ENCODE results near the gene CABP1.

CABP1 gene

DNA sequence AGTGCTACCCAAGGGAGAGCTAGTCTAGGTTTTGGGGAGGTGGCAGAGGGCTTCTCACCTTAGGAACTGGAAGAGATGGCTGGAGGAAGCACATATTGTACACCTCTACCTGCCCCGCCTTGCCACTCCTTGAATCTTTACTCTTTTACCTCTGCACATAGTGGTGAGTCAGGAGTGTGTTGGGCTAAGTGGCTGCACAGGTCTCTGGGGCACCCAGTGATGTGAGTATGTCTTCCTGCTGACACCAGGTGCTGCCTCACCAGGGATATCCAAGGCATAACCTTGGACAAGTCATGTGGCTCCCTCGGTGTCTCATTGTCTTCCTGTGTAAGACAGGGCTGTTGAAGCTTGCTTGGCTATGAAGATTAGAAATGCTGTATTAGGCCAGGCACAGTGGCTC is 19.8 kb upstream of the CABP1 start:
- Histone ChIP-seq H3K4me3 (ENCODE audit: insufficient read depth, low read length, poor library complexity, severe bottlenecking) (no peak overlapping the region), H4K20me1 (ENCODE audit: low read depth, low read length) (no peaks in the 10 kb centered on the region), H3K4me2 (ENCODE audit: low read depth, low read length, poor library complexity, severe bottlenecking) (no peak overlapping the region), H3K9me2 (replicated peaks; ENCODE audit: insufficient read depth, low read length) (no peaks in the 10 kb centered on the region), H2AFZ (ENCODE audit: low read depth, low read length, severe bottlenecking) (no peak overlapping the region), H3K79me2 (ENCODE audit: insufficient read depth, low read length) (no peaks in the 10 kb centered on the region), H3K9me3 (ENCODE audit: insufficient read depth, low read length) (no peaks in the 10 kb centered on the region), H3K27me3 (ENCODE audit: low read length) (no peaks in the 10 kb centered on the region), H3K9ac (ENCODE audit: low read length) (no peak overlapping the region), H3K27ac (ENCODE audit: low read depth, low read length) (no peak overlapping the region), H3F3A (ENCODE audit: insufficient read depth) (no peaks in the 10 kb centered on the region), H3K36me3 (ENCODE audit: low read length) (no peaks in the 10 kb centered on the region)
- TF ChIP-seq EZH2phosphoT487 (conservative IDR thresholded peaks at IDR 0.05; ENCODE audit: low read length), result no peak
- TF ChIP-seq, protein P1, sequence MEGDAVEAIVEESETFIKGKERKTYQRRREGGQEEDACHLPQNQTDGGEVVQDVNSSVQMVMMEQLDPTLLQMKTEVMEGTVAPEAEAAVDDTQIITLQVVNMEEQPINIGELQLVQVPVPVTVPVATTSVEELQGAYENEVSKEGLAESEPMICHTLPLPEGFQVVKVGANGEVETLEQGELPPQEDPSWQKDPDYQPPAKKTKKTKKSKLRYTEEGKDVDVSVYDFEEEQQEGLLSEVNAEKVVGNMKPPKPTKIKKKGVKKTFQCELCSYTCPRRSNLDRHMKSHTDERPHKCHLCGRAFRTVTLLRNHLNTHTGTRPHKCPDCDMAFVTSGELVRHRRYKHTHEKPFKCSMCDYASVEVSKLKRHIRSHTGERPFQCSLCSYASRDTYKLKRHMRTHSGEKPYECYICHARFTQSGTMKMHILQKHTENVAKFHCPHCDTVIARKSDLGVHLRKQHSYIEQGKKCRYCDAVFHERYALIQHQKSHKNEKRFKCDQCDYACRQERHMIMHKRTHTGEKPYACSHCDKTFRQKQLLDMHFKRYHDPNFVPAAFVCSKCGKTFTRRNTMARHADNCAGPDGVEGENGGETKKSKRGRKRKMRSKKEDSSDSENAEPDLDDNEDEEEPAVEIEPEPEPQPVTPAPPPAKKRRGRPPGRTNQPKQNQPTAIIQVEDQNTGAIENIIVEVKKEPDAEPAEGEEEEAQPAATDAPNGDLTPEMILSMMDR (IDR thresholded peaks at IDR 0.05; ENCODE audit: insufficient read depth, low read length, poor library complexity, severe bottlenecking), result no peak

DNA sequence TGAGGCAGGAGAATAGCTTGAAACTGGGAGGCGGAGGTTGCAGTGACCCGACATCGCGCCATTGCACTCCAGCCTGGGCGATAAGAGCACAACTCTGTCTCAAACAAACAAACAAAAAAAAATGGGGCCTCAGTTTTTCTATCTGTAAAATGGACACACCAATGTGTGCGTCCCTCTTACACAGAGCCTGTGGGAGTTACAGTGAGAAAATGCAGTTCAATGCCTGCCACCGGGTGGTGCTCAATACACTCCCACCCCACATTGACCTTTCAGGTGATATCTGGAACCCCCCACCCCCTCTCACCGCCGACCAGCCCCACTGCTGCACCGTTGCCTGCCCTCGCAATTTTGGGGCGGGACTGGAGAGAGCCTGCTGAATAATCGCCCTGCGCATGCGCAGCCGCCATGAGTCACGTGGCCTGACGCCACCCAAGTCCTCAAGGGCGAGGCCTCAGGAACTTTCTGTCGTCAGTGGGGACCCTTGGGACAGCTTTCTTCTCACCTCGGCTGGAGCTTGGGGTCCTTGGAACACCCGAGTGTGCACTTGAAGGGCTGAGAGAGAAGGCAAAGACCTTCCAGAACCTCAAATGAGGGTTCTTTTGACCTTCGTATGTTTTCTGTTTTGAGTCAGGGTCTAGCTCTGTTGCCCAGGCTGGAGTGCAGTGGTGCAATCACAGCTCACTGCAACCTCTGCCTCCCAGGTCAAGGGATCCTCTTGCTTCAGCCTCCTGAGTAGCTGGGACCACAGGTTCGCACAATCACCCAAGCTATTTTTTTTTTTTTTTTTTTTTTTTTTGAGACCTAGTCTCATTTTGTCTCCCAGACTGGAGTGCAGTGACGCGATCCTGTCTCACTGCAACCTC is 14.6 kb upstream of the CABP1 start:
- TF ChIP-seq EZH2phosphoT487 (conservative IDR thresholded peaks at IDR 0.05; ENCODE audit: low read length), result no peak
- TF ChIP-seq, protein P1 (IDR thresholded peaks at IDR 0.05; ENCODE audit: insufficient read depth, low read length, poor library complexity, severe bottlenecking), result peak; percentile 9
- H3K79me2 ChIP-seq (ENCODE audit: insufficient read depth, low read length), result no peaks in the 10 kb centered on the region
- H3K9me2 ChIP-seq (replicated peaks; ENCODE audit: insufficient read depth, low read length), result no peaks in the 10 kb centered on the region
- H3K27ac ChIP-seq (ENCODE audit: low read depth, low read length), result no peak overlapping the region
- H3K36me3 ChIP-seq (ENCODE audit: low read length), result no peaks in the 10 kb centered on the region
- H3F3A ChIP-seq (ENCODE audit: insufficient read depth), result no peaks in the 10 kb centered on the region
- H2AFZ ChIP-seq (ENCODE audit: low read depth, low read length, severe bottlenecking), result no peak overlapping the region
- no peak overlapping the region for H3K4me2 ChIP-seq (ENCODE audit: low read depth, low read length, poor library complexity, severe bottlenecking)
- H3K9me3 ChIP-seq (ENCODE audit: insufficient read depth, low read length), result no peaks in the 10 kb centered on the region
- no peaks in the 10 kb centered on the region for H4K20me1 ChIP-seq (ENCODE audit: low read depth, low read length)
- no peaks in the 10 kb centered on the region for H3K27me3 ChIP-seq (ENCODE audit: low read length)
- H3K9ac ChIP-seq (ENCODE audit: low read length), result no peak overlapping the region
- no peak overlapping the region for H3K4me3 ChIP-seq (ENCODE audit: insufficient read depth, low read length, poor library complexity, severe bottlenecking)

DNA sequence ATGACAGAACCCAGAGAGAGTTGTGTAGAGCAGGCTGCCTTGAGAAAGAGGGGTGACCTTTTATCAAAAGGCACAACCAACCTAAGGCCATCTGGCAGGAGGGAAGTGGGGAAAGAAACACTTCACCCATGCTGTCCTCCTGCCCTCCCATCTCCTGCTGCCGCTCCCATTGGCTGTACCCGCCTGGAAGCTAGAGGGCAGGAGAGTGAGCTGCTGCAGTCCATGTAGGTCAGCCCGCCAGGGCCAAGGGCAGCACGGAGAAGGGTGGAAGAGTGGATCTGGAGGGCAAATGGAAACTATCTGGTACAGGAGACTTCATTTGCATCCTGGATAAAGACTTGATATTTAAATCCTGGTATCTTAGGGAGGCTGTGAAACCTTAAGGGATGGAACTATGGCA is 11.5 kb upstream of the CABP1 start:
- Histone ChIP-seq H3K4me2 (ENCODE audit: low read depth, low read length, poor library complexity, severe bottlenecking) (no peak overlapping the region), H3K9me3 (ENCODE audit: insufficient read depth, low read length) (no peaks in the 10 kb centered on the region), H3K36me3 (ENCODE audit: low read length) (no peaks in the 10 kb centered on the region), H2AFZ (ENCODE audit: low read depth, low read length, severe bottlenecking) (no peak overlapping the region), H3K9me2 (replicated peaks; ENCODE audit: insufficient read depth, low read length) (no peaks in the 10 kb centered on the region), H3K9ac (ENCODE audit: low read length) (no peak overlapping the region), H3K79me2 (ENCODE audit: insufficient read depth, low read length) (no peaks in the 10 kb centered on the region), H3K4me3 (ENCODE audit: insufficient read depth, low read length, poor library complexity, severe bottlenecking) (no peak overlapping the region), H3K27ac (ENCODE audit: low read depth, low read length) (no peak overlapping the region), H3K27me3 (ENCODE audit: low read length) (no peaks in the 10 kb centered on the region), H3F3A (ENCODE audit: insufficient read depth) (no peaks in the 10 kb centered on the region), H4K20me1 (ENCODE audit: low read depth, low read length) (no peaks in the 10 kb centered on the region)
- TF ChIP-seq, protein P1 (IDR thresholded peaks at IDR 0.05; ENCODE audit: insufficient read depth, low read length, poor library complexity, severe bottlenecking), result no peak
- TF ChIP-seq EZH2phosphoT487 (conservative IDR thresholded peaks at IDR 0.05; ENCODE audit: low read length), result no peak

Data from SU-DHL-6 (cell line).